NCI-H1417 (cell line): ENCODE results near the gene KIAA1755.
"Not testable (repeated sequence)": the region's sequence is repeated elsewhere in the genome, so short reads cannot be mapped to it uniquely, and the experiment has no call there.

Experiments used
- DNase-seq, 3 experiments: peaks; one replicate each; lab custom pipeline; 2025; lab: John Stamatoyannopoulos, UW

The KIAA1755 gene

DNA sequence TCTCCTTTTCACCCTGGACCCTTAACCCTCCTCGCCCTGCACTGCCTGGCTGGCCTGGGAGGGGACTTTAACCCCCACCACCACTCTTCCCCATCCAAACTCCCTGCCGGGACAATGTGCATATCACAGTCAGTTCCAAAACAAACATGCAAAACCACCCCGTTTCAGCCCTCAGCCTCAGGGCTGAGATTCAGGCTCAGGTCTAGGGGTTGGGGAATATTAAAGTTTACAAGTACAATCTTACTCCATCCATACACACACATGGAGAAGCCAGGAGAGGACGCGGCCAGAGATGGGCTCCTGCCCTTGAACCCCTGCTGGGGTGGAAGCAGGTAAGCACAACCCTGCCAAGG is 534 bp downstream of the KIAA1755 start:
- DNase-seq, result no peak

DNA sequence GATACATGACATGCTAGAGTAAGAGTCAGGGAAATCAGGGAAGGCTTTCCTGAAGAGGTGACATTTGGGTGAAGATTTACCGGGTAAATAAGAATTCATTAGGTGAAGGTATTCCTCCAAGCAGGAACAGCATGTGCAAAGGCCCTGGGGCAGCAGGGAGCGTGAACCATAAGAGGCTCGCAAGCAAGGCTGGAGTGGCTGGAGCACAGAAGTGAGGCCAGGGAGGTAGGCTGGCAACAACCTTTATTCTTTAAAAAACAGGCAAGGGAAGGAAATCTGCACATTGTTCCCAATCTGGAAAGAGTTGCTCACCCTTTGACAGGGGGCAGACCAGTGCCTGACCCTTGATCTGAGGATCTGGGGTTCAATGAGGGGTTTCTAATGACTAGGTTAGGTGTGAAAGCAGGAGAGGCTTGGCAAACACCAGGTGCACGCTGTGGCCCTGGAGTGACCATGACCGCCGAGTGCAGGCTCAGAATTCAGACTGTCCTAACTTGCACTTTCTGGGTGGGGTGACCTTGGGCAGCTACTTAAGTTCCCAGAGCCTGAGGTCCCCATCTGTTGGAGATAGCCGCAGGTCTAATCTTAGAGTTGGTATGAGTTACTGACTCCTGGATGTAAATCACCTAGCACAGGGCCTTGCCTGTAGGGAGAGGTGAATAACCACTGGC is 1.9 kb downstream of the KIAA1755 start:
- DNase-seq, result no peak

DNA sequence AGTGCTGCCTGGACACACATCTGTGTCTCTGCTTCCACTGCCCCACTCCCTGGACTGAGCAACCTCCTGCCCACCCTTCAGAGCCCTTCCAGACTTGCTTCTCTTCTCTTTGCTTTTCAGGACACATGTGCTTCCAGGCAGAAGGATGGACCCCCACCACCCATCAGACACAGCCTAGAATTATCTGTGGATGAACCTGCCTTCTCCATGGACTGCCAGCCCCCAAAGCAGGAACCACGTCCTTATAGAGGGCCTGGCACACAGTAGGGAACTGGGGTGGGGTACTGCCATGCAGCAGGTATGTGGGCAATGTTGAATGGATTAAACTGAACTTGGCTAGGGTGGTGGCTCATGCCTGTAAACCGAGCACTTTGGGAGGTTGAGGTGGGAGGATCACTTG is 3.6 kb downstream of the KIAA1755 start:
- no peak for DNase-seq

DNA sequence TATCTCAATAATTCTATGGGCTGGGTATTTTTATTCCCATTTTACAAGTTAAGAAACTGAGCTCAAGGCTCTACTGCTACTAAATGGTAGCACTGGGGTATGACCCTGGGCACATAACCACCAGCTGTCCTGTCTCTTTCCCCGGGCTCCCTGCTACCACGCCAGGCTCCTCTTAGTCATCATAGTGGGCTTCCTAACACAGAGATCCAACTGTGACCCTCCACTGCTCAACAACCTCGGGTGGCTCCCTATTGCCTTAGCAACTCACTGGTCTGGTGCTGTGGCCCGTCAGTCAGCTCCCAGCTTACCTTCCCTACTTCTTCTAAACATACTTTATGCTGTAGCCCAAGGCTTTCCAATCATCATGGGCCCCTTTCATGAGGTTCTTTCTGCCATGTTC is 4.5 kb downstream of the KIAA1755 start:
- DNase-seq, result no peak

DNA sequence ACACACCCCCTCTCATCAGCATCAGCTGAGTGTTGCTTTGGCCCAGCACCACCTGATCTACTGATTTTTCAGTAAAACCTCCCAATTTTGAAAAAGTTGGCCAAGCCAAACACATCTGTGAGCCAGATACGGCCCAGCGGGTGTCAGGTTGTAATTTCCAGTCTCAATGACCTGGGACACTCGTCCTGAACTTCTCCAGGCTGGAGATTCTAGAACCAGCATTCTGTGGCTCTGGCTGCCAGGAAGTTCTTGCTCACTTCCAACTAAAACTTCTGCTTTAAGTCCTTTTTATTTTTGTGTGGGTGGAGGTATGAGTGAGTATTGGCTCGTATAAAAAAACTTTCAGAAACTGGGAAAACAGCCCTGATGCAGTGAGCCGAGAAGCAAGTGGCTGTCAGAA is 5.1 kb downstream of the KIAA1755 start:
- no peak for DNase-seq

DNA sequence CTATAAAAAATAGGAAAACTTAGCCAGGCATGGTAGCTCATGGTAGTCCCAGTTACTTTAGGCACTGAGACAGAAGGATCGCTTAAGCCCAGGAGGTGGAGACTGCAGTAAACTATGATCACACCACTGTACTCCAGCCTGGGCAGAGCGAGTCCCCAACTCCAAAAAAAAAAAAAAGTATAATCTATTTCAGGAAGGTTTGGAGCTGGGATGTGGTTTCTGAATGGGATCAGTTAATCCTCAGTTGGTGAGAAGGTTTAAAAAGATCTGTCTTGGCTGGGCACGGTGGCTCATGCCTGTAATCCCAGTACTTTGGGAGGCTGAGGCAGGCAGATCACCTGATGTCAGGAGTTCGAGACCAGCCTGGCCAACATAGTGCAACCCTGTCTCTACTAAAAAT is 5.9 kb downstream of the KIAA1755 start:
- DNase-seq, result not testable (repeated sequence)

DNA sequence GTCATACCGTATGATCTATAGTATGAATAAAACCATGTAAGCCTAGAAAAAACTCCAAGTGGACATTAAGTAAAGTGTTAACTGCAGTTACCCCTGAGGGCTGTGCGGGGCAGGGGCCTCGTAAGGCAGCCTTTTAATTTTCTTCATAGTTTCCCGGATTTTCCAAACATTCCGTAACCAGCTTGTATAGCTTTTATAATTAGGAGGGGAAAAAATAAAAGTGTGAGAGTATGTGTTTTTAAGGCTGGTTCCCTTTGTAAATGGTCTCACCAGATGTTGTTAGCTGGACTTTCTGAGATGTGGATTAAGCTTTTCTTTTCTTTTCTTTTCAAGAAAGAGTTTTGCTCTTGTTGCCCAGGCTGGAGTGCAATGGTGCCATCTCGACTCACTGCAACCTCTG is 7.0 kb downstream of the KIAA1755 start:
- no peak for DNase-seq

DNA sequence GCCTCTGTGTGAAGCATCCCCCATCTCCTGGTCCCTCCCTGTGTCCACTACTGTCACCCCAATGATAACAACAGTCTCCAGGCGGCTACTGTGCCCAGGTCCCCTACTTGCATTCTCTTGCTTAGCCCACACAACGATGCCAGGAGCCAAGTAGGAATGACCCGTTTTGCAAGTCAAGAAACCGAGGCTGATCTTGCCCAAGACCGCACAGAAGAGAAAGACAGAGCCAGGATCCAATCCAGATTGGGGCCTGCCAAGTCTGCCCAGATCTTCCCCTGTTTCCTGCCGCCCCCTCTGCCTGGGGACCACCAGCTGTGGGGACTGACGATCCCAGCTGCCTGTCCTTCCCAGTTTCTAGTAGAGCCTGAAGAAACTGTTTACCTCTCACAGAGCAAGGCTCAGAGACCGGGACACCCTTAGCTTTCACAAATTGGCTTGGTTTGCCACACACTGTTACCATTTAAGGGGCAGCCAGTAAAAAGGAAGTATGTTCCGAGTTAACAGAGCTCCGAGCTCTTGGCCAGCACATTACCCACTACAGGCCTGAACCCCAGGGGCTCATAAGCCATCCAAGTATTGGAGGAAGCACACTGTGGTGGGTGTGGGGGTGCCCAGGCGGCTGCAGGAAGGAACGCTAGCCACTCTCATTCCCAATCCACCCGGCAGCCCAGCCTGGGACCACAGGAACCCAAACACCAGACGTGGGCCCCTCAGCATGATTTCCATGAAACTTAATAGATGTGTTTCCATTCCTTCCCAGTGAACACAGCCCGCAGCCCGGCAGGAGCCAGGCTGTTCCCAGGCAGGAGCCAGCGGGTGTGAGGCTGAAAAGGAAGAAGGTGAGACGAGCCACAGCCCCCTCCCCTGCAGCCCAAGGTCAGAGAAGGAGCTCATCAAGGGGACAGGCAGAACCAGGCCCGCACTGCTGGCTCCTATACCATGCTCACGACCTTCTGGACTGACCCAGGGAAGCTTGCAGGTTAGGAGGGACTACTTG is 7.9 kb downstream of the KIAA1755 start:
- DNase-seq, result no peak

DNA sequence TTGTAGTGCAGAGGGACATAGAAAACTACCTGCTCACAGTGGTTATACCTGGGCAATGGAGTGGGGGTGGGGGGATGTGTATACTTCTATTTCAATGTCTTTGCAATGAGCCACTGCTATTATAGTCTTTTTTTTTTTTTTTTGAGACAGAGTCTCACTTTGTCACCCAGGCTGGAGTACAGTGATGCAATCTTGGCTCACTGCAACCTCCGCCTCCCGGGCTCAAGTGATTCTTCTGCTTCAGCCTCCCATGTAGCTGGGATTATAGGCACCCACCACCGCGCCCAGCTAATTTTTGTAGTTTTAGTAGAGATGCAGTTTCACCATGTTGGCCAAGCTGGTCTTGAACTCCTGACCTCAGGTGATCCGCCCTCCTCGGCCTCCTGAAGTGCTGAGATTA is 9.1 kb downstream of the KIAA1755 start:
- DNase-seq, result not testable (repeated sequence)

DNA sequence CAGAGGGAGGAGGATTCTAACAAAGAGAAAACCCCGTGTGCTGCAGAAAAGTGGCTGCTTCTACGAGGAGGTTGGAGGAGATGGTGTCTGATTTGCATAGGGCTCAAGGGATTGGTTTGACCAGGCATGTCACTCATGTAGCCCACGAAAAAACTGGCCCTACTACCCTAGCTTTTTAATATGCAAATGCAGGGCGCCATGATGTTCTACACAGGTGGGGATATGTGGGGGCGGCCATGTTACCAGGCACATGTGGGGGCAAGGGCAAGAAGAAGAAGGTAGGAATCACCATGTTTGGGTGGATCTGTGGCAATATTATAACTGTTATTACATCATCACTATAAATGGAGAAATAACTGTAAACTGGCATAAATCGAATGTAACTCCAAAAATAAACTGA is 9.9 kb downstream of the KIAA1755 start:
- no peak for DNase-seq

DNA sequence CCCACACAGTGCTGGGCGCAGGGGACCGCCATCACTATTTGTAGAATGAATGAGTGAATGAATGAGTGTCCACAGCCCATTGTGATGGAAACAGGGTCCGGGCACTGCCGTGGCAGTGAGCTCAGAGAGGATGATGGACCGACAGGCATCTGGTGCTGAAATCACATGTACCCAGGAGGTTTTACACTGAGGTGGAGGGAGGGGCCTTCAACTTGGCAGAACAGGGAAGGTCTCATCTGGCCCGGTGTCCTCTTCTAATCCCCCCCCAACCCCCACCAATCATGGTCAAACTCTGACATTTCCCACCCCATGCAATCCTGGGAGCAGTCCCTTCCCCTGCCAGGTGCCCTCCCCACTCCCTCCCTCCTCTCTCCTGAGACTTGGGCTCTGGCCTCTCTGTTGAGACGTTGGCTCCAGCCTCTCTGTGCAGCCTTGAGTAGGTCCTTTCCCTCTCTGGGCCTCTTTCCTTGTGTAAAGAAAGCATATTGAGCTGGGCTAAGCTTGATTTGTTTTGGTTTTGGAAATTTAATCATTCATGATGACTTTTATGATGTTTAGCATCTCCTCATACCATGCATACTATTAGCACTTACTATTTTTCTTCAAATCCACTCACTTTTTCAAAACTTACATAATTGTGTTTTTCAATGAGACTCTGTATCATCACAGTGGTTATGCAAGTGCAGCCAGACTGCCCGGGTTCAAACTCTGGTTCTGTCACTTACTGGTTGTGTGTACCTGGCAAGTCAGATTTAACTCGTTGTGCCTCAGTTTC is 10.8 kb downstream of the KIAA1755 start:
- no peak for DNase-seq

DNA sequence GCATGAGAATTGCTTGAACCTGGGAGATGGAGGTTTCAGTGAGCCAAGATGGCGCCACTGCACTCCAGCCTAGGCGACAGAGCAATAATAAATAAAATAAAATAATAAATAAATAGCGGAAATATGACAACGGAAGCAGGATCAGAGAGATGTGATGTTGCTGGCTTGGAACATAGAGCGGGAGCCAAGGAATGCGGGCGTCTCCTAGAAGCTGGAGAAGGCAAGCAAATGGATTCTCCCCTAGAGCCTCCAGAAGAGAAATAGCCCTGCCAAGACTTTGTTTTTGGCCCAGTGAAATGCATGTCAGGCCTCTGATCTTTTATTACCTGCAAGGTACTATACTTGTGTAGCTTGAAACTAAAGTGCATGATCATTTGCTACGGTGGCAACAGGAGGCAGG is 12.4 kb downstream of the KIAA1755 start:
- no peak for DNase-seq

DNA sequence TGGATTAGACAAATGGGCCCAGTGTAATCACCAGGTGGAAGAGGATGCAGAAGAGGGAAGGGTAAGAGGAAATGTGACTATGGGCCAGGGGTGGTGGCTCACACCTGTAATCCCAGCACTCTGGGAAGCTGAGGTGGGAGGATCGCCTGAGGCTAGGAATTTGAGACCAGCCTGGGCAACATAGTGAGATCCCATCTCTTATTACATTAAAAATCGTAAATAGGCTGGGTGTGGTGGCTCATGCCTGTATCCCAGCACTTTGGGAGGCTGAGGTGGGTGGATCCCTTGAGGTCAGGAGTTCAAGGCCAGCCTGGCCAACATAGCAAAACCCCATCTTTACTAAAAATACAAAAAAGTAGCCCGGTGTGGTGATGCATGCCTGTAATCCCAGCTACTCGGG is 12.8 kb downstream of the KIAA1755 start:
- not testable (repeated sequence) for DNase-seq

DNA sequence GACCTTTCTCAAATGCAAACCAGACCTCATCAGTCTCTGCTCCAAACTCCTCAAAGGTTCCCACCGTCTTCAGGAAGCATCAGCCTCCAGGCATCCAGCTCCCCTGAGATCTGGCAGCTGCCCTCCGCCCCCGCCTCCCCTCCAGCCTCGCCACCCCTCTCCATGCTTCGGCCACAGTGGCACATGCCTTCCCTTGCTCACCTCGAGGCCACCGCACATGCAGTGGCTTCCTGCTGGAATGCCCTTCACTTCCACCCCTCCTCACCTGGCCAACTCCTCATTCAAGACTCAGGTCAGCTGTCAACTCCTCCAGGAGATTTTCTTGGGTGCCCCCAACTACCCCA is 13.4 kb downstream of the KIAA1755 start:
- DNase-seq, result no peak

DNA sequence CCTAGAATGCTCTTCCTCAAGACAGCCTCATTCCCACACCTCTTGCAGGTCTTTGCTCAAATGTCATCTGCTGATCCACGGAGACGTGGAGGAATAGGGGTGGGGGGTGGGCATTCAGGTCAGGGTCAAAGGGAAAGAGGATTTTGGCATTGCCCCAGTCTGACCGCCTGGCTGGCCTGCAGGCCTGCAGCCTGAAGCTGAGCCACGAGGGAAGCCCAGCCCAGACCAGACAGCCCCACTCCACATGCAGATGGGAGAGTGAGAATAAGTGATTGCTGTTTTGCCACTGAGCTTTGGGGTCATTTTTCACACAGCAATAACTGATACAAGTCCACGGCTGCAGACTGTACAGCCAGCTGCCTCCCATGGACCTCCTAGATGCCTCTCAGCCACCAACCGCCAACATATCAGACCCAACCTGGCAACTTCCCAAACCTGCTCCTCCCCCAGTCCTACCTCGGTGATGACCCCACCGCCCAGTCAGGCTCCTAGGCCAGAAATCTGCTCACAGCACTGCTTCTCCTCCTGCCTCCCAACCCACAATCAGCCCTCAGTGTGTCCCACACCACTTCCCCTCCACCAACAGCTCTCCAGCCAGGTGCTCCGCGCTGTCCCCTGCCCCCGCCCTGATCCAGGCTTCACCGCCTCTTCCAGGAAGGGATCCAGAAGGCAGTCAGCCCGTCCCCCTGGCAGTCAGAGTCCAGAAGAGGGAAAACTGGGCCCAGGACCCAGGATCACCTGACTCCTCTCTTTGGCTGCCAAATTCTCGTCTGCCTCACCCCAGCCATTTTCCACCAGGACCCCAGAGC is 14.0 kb downstream of the KIAA1755 start:
- no peak for DNase-seq

DNA sequence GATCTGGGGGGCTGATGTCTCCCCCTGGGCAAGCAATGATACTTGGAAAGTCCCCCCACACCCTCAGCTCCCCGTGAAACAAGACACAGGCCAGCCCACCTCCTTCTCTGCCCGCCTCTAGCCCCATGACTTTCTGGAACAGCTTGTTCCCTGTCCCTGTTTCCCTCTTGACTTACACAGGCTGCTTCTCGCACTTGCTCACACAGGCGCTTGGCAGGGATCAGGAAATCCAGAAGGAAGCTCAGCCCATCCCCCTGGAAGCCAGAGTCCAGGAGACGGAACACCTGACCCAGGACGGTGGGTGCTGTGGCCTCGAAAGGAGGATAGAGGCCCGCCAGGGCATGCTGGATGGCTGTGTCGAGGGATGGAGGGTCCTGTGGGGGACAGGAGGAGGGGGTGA is 14.8 kb downstream of the KIAA1755 start:
- no peak for DNase-seq

DNA sequence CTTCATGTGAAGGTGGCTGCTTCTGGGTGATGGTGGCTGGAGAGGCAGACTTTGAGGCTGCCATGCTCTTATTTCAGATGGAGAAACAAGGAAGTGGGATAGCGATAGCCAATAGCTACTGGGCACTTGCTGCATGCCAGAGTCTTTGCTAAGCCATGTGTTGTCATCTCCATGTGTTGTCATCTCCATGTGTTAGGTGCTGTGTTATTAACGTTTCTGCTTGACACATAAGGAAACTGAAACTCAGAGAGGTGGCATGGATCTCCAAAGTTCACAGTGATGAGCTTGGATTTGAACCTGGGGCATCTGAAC is 16.9 kb downstream of the KIAA1755 start:
- DNase-seq, result no peak

DNA sequence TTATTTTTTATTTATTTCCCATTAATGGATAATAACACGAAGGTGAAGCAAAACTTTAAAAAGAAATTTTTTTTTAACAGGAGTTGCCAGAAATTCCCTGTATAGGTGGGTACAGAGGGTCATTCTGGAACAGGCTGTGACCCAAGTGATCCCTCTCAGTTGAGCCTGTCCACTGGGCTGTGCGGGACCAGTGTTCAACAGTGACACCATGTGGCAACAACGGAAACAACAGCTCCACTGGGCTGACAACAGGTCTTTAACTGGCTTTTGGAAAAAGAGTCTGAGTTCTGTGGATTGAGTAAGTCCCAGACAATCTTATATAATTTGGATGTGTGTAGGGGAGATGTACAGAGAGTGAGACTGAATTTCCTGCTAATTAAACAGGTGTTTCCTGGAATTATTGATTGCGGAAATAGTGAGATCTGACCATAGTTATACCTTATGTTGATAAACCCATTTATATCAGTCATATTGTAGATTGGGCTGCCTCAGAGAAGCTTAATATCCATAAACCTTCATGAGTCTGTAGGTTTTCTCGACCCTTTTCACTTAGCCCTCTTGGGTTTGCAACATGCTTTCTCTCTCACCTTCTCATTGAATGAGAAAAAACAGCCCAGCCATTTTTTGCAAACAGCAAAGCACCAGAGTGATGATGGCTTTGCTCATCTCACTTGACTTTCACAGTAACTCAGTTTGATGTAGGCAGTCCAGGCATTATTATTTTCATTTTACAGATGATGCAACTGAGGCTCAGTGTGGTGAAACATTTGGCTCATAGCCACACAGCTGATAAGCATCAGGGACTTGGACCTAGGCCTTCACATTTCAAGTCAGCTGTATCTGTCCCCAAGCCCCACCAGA is 17.5 kb downstream of the KIAA1755 start:
- DNase-seq, result no peak

DNA sequence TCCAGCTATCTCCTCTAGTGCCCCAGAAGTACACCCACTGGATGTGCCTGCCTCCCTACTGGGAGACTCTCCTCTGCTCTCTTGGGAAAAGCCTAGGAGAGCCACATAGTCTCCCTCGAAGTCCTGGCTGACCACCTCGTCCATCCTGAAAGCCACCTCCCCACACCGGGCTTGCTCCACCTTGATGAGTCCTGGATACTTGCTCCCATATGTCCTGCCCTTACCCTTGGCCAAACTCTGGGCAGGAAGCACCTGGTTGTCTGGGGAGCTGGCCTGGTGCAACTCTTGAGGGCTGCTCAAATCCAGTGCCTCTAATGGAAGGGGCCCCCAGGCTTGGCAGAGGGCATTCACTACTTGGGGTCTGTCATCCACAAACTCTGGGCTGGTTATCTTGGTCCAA is 19.3 kb downstream of the KIAA1755 start:
- DNase-seq, result no peak

DNA sequence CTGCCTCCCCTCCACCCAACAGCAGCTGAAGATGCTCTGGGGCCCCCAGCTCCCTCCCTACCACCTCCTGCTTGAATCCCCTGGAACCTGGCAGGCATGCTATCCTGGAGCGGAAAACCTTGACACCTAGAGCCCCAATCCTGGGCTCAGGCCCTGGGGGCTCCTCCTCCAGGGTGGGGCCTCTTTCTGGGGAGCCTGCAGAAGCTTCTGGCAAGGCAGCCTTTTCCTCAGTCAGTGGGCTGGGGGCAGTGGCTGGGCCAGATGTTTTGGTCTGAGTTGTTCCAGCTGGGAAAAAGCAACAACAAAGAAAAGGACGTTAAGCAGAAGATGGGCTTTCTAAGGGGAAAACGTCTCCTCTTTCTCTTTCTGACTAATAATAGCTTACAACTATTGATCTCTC is 21.1 kb downstream of the KIAA1755 start:
- no peak for DNase-seq

DNA sequence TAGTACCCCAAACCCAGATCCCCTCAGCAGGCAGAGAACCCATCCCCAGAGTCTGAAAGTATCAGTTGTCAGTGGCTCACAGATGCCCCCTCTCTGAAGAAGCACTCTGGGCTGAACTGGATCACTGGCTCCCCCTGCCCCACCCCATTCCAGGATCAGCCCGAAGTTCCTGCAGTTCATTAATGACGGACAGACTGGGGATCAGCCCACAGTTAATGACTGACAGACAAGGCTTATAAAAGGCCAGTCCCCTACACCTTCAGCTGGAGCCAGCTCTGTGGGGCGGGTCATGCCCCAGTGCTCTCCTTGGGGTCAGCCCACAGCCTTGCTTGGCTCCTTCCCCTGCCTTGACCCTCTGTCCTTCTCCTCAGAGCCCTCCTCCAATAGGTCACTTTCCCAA is 21.7 kb downstream of the KIAA1755 start:
- DNase-seq, result no peak
